ENCODE measurements around the gene RCAN1.

DNA sequence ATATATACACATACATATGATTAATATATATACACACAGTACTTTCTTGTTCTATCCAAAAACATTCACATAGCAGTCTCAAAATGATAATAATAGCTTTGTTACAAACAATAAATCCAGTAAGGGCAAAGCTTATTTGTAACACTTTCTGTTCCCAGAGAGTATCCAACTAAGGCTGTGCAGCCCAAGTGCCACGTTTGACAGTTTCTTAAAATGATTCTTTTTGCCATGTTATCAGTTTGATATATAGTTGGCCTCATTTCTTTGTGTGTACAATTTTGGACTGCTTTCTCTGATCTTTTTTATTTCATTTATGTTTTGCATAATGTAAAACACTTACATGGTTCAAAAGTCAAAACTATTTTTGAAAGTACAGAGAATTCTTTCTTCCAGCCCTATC is 114.7 kb downstream of the RCAN1 start:
- TF ChIP-seq, protein P1, sequence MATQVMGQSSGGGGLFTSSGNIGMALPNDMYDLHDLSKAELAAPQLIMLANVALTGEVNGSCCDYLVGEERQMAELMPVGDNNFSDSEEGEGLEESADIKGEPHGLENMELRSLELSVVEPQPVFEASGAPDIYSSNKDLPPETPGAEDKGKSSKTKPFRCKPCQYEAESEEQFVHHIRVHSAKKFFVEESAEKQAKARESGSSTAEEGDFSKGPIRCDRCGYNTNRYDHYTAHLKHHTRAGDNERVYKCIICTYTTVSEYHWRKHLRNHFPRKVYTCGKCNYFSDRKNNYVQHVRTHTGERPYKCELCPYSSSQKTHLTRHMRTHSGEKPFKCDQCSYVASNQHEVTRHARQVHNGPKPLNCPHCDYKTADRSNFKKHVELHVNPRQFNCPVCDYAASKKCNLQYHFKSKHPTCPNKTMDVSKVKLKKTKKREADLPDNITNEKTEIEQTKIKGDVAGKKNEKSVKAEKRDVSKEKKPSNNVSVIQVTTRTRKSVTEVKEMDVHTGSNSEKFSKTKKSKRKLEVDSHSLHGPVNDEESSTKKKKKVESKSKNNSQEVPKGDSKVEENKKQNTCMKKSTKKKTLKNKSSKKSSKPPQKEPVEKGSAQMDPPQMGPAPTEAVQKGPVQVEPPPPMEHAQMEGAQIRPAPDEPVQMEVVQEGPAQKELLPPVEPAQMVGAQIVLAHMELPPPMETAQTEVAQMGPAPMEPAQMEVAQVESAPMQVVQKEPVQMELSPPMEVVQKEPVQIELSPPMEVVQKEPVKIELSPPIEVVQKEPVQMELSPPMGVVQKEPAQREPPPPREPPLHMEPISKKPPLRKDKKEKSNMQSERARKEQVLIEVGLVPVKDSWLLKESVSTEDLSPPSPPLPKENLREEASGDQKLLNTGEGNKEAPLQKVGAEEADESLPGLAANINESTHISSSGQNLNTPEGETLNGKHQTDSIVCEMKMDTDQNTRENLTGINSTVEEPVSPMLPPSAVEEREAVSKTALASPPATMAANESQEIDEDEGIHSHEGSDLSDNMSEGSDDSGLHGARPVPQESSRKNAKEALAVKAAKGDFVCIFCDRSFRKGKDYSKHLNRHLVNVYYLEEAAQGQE (IDR thresholded peaks at IDR 0.05; ENCODE audit: insufficient read depth in 1 of 2, low read depth in 2 of 2, low read length in 2 of 2), result no peak
- TF ChIP-seq SIN3A (IDR thresholded peaks at IDR 0.05; ENCODE audit: borderline replicate concordance, insufficient read depth, low read length) (no peak), TAF1 (IDR thresholded peaks at IDR 0.05; ENCODE audit: borderline replicate concordance, insufficient read depth, low read length) (no peak), POLR2AphosphoS5 (IDR thresholded peaks at IDR 0.05; ENCODE audit: low read depth, low read length) (no peak)
